Neural cell (in vitro differentiated cells): Measurements from ENCODE around the gene POLD1.

ENCODE experiments used
- EP300 ChIP-seq: fragments of 450-650 bp; conservative IDR thresholded peaks from 2 replicates; pipeline ENCODE4 v1.6.1; 2014; ENCODE audit warnings: antibody characterized with exemption, mild to moderate bottlenecking, moderate library complexity; ENCODE audit not compliant: poor library complexity, severe bottlenecking
- EZH2 ChIP-seq: fragments of 200-600, 300-800 bp; shearing (Covaris generic), sonication (generic); IDR thresholded peaks from 2 replicates; pipeline ENCODE4 v1.6.1; 2014; ENCODE audit warnings: antibody characterized with exemption, low read length, borderline replicate concordance, mild to moderate bottlenecking; ENCODE audit not compliant: insufficient read depth, poor library complexity, severe bottlenecking
- MXI1 ChIP-seq: fragments of 450-650 bp; conservative IDR thresholded peaks from 2 replicates; pipeline ENCODE4 v1.6.1; 2014; ENCODE audit warnings: antibody characterized with exemption, mild to moderate bottlenecking; ENCODE audit not compliant: poor library complexity, severe bottlenecking
- SMC3 ChIP-seq: fragments of 450-650 bp; conservative IDR thresholded peaks from 2 replicates; pipeline ENCODE4 v1.6.1; 2014; ENCODE audit warnings: antibody characterized with exemption, mild to moderate bottlenecking, moderate library complexity; ENCODE audit not compliant: poor library complexity
- TF ChIP-seq, protein P1 (sequence below): fragments of 450-650 bp; IDR thresholded peaks from 2 replicates; pipeline ENCODE4 v1.5.1; 2014; ENCODE audit warnings: antibody characterized with exemption, mild to moderate bottlenecking, moderate library complexity; ENCODE audit not compliant: poor library complexity, severe bottlenecking
- TF ChIP-seq, protein P2 (sequence below): IDR thresholded peaks from 2 replicates; pipeline ENCODE4 v1.6.1; 2012; ENCODE audit warnings: borderline replicate concordance

DNA sequence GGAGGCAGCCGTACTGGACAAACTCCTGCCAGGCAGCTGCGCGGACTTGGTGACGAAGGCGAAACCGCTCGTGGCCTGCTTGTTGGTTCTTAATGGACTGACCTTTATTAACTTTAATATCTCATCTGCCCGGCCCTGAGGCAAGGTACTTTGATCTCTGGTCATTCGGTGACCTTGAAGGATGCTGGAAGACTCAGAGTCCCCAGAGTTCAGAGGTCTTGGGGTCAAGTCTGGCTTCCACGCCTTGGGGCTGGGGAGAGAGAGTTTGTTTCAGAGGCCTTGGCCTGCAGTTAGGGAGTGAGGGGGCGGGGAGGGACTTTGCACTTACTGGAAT, 82.5 kb downstream of the POLD1 start:
- TF ChIP-seq EZH2 (no peak), SMC3 (no peak), EP300 (no peak), MXI1 (no peak)
- TF ChIP-seq, protein P1, sequence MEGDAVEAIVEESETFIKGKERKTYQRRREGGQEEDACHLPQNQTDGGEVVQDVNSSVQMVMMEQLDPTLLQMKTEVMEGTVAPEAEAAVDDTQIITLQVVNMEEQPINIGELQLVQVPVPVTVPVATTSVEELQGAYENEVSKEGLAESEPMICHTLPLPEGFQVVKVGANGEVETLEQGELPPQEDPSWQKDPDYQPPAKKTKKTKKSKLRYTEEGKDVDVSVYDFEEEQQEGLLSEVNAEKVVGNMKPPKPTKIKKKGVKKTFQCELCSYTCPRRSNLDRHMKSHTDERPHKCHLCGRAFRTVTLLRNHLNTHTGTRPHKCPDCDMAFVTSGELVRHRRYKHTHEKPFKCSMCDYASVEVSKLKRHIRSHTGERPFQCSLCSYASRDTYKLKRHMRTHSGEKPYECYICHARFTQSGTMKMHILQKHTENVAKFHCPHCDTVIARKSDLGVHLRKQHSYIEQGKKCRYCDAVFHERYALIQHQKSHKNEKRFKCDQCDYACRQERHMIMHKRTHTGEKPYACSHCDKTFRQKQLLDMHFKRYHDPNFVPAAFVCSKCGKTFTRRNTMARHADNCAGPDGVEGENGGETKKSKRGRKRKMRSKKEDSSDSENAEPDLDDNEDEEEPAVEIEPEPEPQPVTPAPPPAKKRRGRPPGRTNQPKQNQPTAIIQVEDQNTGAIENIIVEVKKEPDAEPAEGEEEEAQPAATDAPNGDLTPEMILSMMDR, result no peak
- TF ChIP-seq, protein P2, sequence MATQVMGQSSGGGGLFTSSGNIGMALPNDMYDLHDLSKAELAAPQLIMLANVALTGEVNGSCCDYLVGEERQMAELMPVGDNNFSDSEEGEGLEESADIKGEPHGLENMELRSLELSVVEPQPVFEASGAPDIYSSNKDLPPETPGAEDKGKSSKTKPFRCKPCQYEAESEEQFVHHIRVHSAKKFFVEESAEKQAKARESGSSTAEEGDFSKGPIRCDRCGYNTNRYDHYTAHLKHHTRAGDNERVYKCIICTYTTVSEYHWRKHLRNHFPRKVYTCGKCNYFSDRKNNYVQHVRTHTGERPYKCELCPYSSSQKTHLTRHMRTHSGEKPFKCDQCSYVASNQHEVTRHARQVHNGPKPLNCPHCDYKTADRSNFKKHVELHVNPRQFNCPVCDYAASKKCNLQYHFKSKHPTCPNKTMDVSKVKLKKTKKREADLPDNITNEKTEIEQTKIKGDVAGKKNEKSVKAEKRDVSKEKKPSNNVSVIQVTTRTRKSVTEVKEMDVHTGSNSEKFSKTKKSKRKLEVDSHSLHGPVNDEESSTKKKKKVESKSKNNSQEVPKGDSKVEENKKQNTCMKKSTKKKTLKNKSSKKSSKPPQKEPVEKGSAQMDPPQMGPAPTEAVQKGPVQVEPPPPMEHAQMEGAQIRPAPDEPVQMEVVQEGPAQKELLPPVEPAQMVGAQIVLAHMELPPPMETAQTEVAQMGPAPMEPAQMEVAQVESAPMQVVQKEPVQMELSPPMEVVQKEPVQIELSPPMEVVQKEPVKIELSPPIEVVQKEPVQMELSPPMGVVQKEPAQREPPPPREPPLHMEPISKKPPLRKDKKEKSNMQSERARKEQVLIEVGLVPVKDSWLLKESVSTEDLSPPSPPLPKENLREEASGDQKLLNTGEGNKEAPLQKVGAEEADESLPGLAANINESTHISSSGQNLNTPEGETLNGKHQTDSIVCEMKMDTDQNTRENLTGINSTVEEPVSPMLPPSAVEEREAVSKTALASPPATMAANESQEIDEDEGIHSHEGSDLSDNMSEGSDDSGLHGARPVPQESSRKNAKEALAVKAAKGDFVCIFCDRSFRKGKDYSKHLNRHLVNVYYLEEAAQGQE, result no peak
